Stimulated activated CD8-positive, alpha-beta memory T cell treated with anti-CD3 and anti-CD28 coated beads, Interleukin-15, amount 100 ng/mL, for 4 hours (primary cell): ENCODE measurements around the gene SLC24A3.
"Not testable (repeated sequence)": the region's sequence is repeated elsewhere in the genome, so short reads cannot be mapped to it uniquely, and the experiment has no call there.

Source experiments
- DNase-seq, 2 donors: peaks; one replicate each; pipeline ENCODE4 v3.0.0-alpha.2; 2020; ENCODE audit warnings: low read depth in 2 of 2

The SLC24A3 gene

GRCh38 chr20:19745584-19745983, 533.1 kb downstream of the SLC24A3 start:
- no peak for DNase-seq

- DNase-seq = no peak
Observed at GRCh38 chr20:19746396-19746795, 534.0 kb downstream of the SLC24A3 start.

DNA sequence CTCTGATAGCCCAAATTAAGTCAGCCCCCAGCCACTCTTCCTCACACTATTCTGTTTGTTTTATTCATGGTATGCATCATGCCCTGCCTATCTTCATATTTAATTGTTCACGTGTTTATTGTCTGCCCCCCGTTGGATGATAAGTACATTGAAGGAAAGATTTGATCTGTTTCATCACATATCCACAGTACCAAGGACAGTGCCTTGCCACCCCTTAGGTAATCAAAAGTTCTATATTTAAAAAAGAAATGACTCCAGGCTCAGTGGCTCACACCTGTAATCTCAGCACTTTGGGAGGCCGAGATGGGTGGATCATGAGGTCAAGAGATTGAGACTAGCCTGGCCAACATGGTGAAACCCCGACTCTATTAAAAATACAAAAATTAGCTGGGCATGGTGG, 535.5 kb downstream of the SLC24A3 start:
- DNase-seq = no peak

DNA sequence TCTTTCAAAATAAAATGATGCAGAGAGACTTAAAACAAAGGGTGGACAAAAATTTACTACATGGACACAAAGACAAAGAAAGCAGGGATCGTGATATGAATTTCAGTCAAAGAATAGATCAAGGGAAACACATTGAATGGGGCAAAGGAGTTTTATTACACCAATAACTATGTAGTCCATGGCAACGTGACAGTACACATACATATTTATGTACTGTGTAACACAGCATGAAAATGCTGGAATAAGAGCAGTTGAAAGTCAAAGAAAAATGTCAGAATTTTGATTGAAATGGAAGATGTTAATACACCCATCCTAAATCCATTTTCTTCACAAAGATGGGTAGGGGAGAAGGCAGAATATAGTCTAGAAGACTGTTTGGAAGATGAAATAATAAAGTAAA, 536.2 kb downstream of the SLC24A3 start:
- DNase-seq = no peak

- no peak for DNase-seq
Observed at GRCh38 chr20:19749618-19750071, 537.2 kb downstream of the SLC24A3 start.

DNA sequence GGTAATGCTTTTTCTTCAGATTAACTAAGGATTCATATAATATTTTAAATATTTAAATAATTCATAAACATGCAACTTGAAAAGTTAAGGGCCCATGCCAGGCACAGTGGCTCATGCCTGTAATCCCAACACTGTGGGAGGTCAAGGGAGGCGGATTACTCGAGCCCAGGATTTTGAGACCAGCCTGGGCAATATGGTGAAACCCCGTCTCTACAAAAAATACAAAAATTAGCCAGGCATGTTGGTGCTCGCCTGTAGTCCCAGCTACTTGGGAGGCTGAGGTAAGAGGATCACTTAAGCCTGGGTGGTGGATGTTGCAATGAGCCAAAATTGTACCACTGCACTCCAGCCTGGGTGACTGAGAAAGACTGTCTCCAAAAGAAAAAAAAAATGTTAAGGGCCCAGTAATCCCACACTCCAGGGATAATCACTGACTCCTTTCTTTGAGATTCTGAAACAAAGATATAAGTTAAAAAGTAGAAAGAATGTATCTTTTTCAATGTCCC, 537.7 kb downstream of the SLC24A3 start:
- no peak for DNase-seq

GRCh38 chr20:19750907-19751636, 538.6 kb downstream of the SLC24A3 start:
- DNase-seq = no peak

GRCh38 chr20:19754201-19754600, 541.8 kb downstream of the SLC24A3 start:
- DNase-seq = not testable (repeated sequence)

DNA sequence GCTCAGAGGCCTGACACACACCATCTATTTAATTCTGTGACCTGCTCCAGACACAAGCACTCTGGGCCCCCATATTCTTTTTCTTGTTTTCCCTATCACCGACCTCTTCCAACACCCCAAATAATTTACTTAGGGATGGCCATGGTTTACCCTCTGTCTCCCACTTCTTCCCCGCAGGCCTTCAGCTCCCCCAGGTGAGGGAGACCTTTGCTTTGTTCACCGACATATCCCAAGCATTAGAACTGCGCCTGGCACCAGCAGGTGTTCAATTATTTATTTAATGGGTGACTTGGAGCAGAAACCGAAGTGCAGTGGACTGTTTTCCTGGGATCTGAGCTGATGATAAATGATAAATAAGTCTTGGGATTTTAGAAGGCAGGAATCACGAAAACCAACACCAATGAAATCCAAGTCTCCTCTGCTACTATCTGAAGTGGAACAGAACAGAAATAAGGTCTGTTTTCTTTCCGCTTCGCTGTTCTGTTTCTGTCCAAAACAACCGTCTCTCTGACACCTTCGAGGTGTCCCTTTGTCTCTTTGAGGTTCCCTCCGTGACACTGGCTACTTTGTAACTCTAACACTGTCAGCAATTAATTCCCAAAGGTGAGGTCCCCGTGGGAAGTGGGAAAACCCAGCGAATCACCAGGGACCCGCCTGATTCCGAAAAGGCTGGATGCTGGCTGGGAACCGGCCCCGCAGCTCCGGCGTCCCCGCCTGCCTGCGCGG, 544.5 kb downstream of the SLC24A3 start:
- DNase-seq = no peak

GRCh38 chr20:19757487-19758132, 545.2 kb downstream of the SLC24A3 start:
- no peak for DNase-seq

- no peak for DNase-seq
Observed at GRCh38 chr20:19758133-19758500, 545.7 kb downstream of the SLC24A3 start, which contains the start of gene RIN2. Gene RIN2 (plus strand): TSS chr20:19758258. CDS start chr20:19889602, 131,344 bp downstream.

DNA sequence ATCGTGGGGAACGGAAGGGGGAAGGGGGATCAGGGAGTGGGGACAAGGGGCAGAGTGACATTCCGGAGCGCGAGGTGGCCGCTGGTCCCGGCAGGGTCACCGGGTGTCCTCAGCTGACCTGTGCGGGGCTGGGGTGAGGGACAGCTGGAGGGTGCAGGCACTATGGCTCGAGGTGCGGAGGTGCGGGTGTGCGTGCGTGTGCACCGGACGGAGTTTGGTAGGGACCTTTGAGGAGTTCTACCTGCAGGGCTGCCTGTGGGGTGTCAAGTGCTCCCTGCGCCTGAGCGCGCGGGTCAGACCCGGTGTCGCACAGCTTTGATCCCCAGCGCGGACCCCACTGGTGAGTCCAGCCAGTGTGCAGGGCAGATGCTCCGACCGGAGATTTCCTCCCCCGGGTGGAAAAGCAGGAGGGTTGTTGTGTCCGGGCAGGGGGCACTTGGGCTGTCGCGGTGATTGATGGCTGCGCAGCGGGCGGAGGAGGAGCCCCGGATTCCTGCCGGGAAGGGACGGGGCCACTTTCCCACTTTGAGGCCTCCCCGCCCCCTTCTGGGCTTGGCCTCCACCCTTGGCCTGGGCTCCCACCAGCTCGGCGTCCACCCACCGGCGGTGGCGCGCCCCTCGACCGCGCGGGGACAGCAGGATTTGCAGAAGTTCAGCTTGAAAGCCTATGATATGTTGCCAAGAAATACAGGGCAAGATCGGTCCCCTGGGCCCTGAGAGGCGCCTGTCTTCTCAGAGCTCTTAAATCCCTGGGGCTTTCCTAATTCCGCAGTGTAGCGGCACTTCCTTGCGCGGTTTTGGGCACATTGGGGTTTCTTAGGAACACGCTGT, 546.3 kb downstream of the SLC24A3 start:
- no peak for DNase-seq

- no peak for DNase-seq
Observed at GRCh38 chr20:19760371-19760721, 547.9 kb downstream of the SLC24A3 start.

DNA sequence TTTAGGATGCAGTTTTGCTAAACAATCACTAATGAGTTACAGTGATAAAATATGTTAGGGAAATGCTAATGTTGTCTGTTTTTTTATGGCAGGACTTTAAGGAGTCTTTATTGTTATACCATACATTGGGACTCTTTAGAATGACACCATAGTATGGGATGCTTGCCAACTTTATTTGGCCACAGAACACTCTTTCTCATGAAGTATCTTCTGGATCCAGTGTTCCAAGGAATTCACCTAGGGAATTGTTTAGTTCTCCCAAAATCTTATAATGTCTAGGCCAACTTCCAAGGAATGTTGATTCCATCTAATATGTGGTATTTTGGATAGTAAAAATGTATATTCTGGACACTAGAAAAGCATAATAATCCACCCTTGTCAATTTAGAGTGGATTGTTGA, 548.9 kb downstream of the SLC24A3 start:
- no peak for DNase-seq

DNA sequence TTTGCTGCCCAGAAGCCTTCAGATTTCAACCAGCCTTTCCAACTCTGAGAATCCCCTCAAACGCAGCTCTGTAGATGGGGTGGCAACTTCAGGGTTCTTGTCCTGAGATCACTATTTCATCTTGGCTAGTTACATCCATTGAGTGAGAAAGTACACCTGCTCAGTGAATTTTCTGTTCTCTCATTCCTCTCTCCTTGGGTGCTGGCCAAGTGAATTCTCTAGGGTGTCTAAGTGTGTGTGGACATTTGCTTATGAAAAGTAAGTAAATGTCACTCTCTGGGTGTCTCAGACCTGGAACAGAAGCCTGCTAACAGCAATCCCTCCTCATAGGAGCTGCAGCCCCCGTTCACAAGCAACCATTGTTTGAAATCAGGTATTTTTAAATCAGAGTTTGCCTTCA, 549.4 kb downstream of the SLC24A3 start:
- DNase-seq = no peak

DNA sequence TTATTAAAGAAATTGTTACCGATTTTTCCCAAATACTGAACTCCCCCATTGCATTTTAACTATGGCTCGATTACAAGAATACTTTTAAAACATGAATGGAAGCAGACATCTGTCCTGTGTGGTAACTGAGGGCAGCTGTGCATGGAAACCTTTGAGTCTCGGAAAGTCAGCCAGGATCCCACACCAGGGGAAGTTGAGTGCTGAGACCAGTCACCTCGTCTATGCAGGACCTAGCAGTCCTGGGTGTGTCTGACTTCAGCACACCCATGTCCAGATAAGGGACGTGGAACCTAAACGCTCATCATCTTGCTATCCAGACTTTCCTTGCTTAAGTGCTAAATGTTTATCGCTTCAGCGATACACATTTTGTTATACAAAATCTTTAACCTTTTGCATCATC, 551.8 kb downstream of the SLC24A3 start:
- no peak for DNase-seq

- no peak for DNase-seq
Observed at GRCh38 chr20:19765266-19765665, 552.8 kb downstream of the SLC24A3 start.

GRCh38 chr20:19765913-19766312, 553.5 kb downstream of the SLC24A3 start:
- no peak for DNase-seq

DNA sequence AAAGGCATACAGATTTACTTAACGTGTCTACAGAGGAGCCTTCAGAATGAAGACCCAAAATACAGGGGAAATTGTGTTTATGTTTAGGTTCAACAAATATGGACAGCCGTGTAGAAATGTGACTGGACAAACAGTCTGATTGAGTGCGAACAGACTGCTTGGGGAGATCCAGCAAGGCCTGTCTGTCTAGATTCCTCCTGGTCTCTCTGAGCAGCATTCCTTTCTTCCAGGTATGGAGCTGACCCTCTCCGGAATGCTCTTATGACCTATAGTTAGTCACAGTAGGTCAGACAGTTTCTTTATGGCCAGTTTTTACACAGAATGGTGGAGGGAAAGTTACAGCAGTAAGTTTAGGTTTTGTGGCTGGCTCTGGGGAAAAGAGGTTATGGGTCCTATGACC, 554.6 kb downstream of the SLC24A3 start:
- no peak for DNase-seq

GRCh38 chr20:19768325-19768842, 555.9 kb downstream of the SLC24A3 start:
- DNase-seq = no peak

DNA sequence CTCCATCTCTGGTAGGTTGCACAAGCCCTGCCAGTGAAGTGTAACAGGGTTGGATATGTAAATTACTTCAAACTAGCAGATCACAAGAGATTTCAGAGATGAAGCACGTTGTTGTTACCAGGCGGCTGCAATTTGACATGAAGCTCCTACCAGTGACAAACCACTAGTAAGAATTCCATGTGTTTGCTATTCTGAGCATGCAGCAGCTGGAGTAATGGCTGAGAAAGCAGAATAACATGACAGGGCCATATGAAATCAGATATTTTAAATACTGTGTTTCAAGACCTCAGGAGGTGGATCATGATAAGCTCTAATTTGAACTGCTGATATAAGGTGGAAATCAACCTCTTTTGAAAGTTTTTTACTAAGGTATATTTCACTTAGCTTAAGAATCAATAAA, 557.1 kb downstream of the SLC24A3 start:
- DNase-seq = no peak

- no peak for DNase-seq
Observed at GRCh38 chr20:19770375-19770774, 557.9 kb downstream of the SLC24A3 start.
